HG03139 (cell line): ENCODE measurements around the gene TMEM47.

Source experiments
- ATAC-seq: cut with Tn5 transposase; IDR thresholded peaks from one replicate; pipeline ENCODE4 v1.9.1; 2021; ENCODE audit not compliant: unreplicated experiment

The TMEM47 gene

GRCh38 chrX:34656842-34657725, at the start of gene TMEM47:
TMEM47 (minus strand) TSS chrX:34657285; CDS start chrX:34657029, 256 bp downstream.
- no peak for ATAC-seq

DNA sequence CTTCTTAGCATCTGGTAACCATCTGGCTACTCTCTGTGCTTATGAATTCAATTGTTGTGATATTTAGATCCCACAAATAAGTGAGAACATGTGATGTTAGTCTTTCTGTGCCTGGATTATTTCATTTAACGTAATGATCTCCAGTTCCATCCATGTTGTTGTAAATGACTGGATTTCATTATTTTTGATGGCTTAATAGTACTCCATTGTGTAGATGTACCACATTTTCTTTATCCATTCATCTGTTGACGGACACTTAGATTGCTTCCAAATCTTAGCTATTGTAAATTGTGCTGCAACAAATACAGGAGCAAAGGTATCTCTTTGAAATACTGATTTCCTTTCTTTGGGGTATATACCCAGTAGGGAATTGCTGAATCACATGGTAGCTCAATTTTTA, 30.0 kb upstream of the TMEM47 start:
- no peak for ATAC-seq

DNA sequence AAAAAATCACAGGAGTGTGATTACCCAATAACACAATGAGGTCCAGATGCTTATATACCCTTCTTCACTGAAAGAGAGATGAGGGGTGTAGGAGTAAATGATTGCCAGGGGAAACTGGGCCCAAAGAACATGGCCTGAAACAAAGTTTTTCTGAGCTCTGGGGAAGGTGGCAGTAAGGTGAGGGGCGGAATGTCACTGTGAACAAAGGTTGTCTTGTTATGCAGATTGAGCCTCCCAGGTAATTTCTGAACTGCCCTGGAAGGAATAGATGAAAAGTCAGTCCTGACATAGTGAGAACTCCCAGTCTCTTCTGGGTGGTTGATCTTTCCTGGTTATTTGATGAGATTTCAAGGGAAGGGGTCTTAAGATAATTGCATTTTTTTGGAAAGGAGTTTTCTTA, 2.5 kb upstream of the TMEM47 start:
- no peak for ATAC-seq

- ATAC-seq = no peak
These were observed 1.2 kb upstream of the TMEM47 start for GRCh38 chrX:34658326-34658725.

DNA sequence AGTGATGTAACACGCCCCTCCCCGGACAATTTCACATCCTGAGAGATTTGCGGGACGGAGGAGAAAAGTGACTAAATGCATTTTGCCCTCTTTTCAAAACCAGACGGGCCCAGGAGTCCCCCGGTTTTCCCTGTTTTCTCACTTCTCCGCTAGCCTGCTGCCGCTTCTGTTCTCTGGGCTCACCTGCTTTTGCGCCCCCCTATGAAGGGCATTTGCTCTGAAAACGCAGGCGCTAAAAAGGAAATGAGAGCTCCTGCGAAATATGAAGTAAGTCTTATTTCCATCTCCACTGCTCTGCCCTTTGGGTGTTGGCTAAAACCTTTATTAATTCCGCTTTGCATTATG, 613 bp upstream of the TMEM47 start:
- ATAC-seq = no peak

GRCh38 chrX:34656467-34656841, 631 bp downstream of the TMEM47 start:
- ATAC-seq = no peak

DNA sequence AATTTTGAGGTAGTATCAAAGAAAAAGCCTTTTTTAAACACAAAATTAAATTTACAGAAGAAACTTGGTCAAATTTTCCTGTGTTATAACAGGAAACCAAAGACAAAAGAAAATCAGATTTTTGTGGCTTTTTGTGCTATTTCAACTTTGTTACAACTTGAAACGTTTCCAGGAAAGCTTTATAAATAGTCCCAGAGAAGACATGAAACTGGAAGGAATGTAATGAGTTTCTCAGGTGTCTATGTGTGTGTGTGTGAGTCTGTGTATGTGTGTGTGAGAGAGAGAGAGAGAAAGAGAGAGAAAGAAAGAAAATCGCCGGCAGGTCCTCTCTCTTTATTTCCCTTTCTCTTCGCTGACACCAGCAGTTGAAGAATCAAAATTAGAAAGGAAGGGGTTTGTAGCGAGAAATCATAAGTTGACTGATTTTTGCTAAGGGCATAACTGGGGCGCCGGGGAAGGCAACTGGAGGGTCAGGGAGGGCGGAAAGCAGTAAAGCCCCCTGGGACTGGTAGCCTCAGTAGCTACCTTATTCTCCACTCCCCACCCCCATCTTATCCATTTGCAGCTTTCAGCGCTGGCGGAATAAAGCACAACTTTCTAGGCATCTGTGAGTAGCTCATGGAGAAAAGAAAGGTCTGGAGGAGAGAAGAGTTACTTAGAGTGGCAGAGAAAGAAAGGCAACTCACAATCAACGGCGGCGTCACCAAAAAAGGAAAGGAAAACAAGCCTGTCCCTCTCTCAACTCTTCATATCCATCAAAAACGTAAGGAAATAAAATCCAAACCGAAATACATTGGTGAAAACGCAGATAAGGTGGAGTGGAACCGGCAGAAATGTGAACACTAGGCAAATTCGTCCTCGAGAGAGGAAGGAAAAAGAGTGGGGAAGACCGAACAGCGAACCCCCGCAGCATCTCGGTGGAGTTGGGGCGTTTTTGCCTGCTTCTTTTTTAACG, 1.3 kb downstream of the TMEM47 start:
- ATAC-seq = no peak

DNA sequence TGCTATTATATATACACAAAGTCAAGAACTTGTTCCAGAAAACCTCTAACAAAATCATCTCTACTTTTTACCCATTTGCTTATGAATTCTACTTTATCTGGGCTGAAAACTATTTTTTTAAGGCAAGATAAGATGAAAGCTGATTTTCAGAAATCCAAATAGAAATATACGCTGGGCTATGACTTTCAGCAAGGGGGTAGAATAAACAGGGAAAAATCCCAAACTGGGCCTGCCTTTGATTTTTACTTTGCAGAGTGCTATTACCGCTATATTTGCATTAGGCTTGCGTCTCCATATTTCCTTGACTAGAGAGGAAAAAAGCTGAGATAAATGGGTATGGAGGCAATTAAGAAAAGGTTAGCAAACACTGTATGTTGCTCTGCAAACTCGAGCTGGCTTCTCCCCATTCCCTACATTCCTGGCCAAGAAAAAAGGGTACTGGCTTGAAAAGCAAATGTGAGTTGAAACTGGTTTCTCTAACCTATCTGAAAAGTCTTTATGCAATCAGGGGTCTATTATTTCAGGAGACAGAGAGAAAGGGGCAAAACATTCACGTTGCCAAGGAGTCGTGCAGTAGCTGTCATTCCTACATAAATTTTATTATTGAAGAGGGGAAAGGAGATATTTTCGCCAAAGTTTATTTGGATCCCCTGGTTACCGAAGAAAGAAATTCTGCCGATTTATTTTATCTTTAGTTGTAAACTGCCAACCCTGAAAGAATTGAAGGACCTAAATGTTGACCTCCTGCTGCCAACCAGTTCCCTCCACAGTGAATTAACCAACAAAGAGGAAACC, 2.2 kb downstream of the TMEM47 start:
- no peak for ATAC-seq

- ATAC-seq = no peak
These were observed 3.3 kb downstream of the TMEM47 start for GRCh38 chrX:34653811-34654210.

DNA sequence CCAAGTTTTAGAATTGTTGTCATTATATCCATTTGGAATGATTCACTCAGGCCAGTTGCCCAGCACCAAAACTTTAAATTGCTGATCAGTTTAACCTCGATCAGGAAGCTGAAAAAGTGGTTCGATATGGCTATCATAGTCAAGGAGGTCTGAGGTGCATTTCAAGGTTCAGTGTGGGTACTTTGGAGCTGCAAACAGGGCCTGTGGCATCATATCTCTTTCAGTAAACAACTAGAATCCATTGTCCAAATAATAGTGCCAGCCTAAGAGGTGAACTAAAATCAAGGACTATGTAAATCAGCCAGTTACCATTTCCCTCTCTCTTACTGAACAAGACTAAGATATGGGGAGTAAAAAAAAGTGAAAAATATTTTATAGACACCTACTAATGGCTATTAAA, 14.2 kb downstream of the TMEM47 start:
- no peak for ATAC-seq

GRCh38 chrX:34638116-34638515, 19.0 kb downstream of the TMEM47 start:
- ATAC-seq = no peak

- no peak for ATAC-seq
These were observed 22.7 kb downstream of the TMEM47 start for GRCh38 chrX:34634349-34634748.

GRCh38 chrX:34632384-34632783, 24.7 kb downstream of the TMEM47 start:
- ATAC-seq = no peak

DNA sequence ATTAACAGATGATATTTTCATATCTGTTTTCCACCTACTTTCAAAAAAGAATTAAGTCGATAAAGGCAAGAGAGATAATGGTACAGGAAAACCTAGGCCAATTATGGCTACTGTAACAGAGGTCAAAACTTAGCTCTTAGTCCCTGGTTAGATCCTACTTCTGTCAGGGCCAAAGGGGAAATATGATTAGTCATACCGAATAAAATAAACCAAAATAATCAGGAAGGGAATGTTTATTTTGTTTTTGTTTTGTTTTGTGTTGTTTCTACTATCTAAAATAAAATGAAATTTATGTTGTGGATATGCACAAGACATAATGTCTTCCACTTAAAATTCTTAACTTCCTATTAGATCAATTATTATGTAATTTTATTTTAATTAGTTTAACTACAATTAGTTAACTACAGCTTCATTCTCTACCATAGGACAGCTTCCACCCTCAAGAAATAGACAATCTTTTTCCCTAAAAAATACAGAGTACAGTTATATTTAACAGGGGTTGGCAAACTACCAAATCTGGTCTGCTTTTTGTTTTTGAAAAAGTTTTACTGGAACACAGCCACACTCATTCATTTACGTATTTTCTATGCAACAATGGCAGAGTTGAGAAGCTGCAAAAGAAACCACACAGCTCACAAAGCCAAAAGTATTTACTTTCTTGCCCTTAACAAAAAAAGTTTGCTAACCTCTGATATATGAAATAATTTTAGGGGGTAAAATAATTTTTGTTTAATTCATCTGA, 25.4 kb downstream of the TMEM47 start:
- ATAC-seq = no peak

- no peak for ATAC-seq
These were observed 27.5 kb downstream of the TMEM47 start for GRCh38 chrX:34629572-34629971.

GRCh38 chrX:34624416-34624815, 32.7 kb downstream of the TMEM47 start:
- no peak for ATAC-seq

- ATAC-seq = no peak
These were observed 37.2 kb downstream of the TMEM47 start for GRCh38 chrX:34619920-34620319.

GRCh38 chrX:34612036-34612435, 45.0 kb downstream of the TMEM47 start:
- ATAC-seq = no peak

DNA sequence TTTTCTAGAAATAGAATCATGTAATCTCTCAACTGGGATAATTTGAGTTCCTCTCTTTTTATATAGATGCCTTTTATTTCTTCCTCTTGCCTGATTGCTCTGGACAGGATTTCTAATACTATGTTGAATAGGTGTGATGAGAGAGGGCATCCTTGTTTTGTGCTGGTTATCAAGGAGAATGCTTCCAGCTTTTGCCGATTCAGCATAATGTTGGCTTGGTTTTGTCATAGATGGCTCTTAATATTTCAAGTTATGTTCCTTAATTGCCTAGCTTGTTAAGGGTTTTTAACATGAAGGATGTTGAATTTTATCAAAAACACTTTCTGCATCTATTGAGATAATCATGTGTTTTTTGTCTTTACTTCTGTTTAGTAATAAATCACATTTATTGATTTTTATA, 58.7 kb downstream of the TMEM47 start:
- no peak for ATAC-seq

GRCh38 chrX:34586936-34587335, 70.1 kb downstream of the TMEM47 start:
- no peak for ATAC-seq
